Hematopoietic multipotent progenitor cell treated with erythropoietin and hydrocortisone succinate and interleukin-3 and kit ligand, for 17 days (in vitro differentiated cells): Measurements from ENCODE around the gene ZNF624.
A peak's percentile ranks its signal among the peaks of the same experiment; 100 is the strongest.
"Not testable (repeated sequence)": the region's sequence is repeated elsewhere in the genome, so short reads cannot be mapped to it uniquely, and the experiment has no call there.

Source experiments
- DNase-seq: peaks from one replicate; pipeline ENCODE4 v3.0.0-alpha.2; 2015; ENCODE audit warnings: low spot score

The ZNF624 gene

DNA sequence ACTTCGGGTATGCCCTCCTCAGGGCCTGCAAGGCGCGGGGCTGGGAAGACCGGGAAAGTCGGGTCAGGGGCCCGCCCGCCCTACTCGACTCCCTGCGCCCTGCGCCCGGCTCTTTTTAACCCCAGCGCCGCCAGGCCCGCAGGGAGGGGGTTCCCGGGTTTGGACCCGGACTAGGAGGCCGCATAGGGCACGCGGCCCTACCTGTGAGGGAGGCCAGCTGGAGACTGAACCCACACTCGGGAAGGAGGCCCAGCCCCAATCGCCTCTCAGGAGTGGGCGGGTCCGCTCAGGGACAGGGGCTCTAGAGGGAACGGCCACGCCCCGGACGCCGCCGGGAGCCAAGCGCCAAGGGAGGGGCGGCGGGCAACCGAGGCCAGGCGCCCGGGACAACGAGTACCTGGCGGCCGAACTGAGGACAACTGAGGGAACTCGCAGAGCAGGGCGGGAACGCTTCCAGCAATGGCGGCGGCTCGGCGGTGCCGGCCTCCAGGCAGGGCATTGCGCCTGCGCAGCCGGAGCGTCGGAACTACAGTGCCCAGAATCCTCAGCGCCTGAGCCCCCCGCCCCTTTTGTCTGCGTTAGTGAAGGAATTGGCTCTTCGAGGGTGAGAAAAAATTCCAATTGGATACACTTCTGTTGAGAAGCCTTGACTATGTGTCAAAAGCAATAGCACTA is at the start of gene ZNF624:
Gene ZNF624 (minus strand): TSS at position 484 of the 675 bp plus-strand sequence.
- DNase-seq: peak; percentile 67

- not testable (repeated sequence) for DNase-seq
Observed at GRCh38 chr17:16697603-16698002, 44.0 kb upstream of the ZNF624 start.

GRCh38 chr17:16690447-16690846 is 36.8 kb upstream of the ZNF624 start:
- DNase-seq: not testable (repeated sequence)

- peak; percentile 35 for DNase-seq
Observed at GRCh38 chr17:16689731-16690281, 36.2 kb upstream of the ZNF624 start, which contains the start of gene CCDC144A. Gene CCDC144A (plus strand): TSS chr17:16690241. CDS start chr17:16690401, 160 bp downstream.

DNA sequence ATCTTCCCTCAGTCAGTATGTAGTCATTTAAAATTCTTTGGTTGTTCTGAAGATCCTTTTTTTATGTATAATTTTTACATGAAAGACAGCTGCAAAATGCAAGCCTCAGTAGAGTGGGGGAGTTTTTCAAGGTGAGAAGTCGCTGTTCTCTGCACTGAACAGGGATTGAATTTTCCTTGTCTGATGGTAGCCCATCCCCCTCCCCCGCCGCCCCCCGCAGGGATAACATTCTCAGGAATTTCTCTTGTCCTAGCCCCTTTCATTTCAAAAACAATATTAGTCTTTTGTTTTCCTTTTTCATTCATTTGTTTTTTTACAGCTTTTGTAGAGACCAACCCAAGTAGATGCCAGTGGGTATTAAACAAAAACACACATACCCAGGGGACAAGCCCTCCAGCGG is 33.5 kb upstream of the ZNF624 start:
- not testable (repeated sequence) for DNase-seq

GRCh38 chr17:16686019-16686418 is 32.4 kb upstream of the ZNF624 start:
- not testable (repeated sequence) for DNase-seq

- DNase-seq: not testable (repeated sequence)
Observed at GRCh38 chr17:16683290-16684138, 29.9 kb upstream of the ZNF624 start.

- no peak for DNase-seq
Observed at GRCh38 chr17:16676676-16677268, 23.1 kb upstream of the ZNF624 start.

DNA sequence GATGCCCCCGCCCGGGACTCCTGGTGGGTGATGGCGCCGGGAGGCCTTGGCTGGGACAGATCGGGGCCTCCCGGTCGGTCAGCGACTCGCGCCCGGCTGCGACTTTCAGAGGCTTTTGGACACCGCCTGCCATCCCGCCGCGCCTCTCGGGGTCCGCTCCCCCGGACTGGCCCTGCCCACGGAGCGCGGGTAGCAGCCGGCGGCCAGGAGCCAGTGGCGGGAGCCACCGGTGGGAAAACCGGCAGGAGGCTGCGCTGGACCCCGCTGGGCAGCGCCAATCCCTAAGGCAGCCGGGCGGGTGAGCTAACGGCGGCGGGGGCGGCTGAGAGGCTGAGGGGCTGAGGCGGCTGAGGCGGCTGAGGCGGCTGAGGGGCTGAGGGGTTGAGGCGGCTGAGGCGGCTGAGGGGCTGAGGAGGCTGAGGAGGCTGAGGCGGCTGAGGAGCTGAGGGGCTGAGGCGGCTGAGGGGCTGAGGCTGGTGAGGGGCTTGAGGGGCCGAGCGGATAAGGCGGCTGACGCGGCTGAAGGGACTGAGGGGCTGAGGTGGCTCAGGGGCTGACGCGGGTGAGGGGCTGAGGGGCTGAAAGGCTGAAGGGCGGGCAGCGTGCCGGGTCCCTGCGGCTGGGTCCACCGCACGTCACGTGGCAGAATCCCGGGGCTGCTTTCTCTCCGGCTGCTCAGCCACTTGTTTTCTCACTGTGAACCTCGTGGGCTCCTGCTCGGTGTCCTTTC is 13.4 kb upstream of the ZNF624 start:
- not testable (repeated sequence) for DNase-seq

GRCh38 chr17:16666553-16666906 is 12.9 kb upstream of the ZNF624 start:
- DNase-seq: not testable (repeated sequence)

GRCh38 chr17:16662936-16663335 is 9.3 kb upstream of the ZNF624 start:
- no peak for DNase-seq

- no peak for DNase-seq
Observed at GRCh38 chr17:16661217-16661616, 7.6 kb upstream of the ZNF624 start.

GRCh38 chr17:16652847-16653366 is 743 bp downstream of the ZNF624 start:
- DNase-seq: no peak

GRCh38 chr17:16652252-16652651 is 1.4 kb downstream of the ZNF624 start:
- no peak for DNase-seq

DNA sequence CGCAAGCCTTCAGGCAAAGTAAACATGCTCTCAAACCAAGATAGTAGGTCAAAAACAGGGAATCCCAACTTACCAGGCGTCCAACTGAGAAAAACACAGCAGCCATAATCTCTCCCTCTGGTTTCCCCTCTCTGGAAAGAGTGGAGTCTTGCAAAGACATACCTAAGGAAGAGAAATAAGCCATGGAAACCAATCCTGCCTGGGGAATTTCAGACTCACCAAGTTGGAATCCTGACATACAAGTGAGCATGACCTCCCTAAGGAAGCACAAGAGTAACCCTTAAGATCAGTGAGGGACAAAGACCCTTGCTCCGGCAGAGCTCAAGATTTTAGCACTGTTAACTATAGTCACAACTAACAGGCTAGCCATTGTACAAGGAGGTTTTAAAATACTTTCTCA is 4.1 kb downstream of the ZNF624 start:
- no peak for DNase-seq

DNA sequence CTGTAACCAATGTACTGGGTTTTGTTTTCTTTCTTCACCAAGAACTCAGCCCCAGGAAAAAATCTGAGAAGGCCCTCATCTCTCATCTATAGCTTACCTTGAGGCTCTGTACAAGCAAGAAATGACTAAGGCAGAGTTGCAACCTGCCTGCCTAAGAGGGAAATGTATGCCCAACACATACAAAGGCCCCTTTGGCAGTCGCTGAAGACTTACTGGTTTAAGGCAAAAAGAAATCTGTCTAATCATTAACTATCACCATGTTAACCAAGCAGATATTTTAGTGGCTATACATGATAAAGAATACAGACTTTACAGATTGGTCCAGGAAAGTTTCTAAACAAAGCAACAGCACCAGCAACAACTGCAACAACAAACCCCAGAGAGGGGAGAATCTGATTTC is 14.2 kb downstream of the ZNF624 start:
- no peak for DNase-seq

DNA sequence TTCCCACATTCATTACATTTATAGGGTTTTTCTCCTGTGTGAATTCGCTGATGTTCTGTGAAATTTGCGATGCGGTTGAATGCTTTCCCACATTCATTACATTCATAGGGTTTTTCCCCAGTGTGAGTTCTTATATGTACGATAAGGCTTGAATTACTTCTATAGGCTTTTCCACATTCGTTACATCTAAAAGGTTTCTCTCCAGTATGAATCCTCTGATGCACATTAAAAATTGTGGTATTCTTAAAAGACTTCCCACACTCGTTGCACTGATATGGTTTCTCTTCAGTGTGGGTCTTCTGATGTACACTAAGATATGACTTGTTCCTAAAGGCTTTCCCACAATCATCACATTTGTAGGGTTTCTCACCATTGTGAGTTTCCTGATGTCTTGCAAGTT is 30.4 kb downstream of the ZNF624 start:
- DNase-seq: no peak

GRCh38 chr17:16622540-16623277 is 30.9 kb downstream of the ZNF624 start:
- DNase-seq: no peak

- DNase-seq: no peak
Observed at GRCh38 chr17:16617481-16618060, 36.1 kb downstream of the ZNF624 start.

GRCh38 chr17:16599537-16599936 is 54.1 kb downstream of the ZNF624 start:
- DNase-seq: no peak
